Panc1 (cell line): ENCODE results near the gene SDC1. TPM values are rescaled to one million over a fixed set of nuclear protein-coding genes. Genes with fewer than 3 reads are reported as not detected.

Experiments
- ATAC-seq: fragments of 200-7000 bp; cut with Tn5 transposase; 2 replicates; pipeline ENCODE4 v1.9.1; 2020; ENCODE audit warnings: mild to moderate bottlenecking, moderate library complexity
- BruUV-seq: library from RNA; stranded (reverse); fragments of 400-500 nt; replicated peaks from 2 replicates; lab custom pipeline; 2021; lab: Mats Ljungman, UMichigan
- CTCF ChIA-PET: fragments of 300-600 bp; sonication (Branson Sonifier 250); formaldehyde crosslinking; loops from one replicate; lab custom pipeline; 2022; ENCODE audit warnings: antibody characterized with exemption; lab: Charles Lee
- POLR2A ChIA-PET: fragments of 300-600 bp; sonication (Branson Sonifier 250); formaldehyde crosslinking; loops from one replicate; lab custom pipeline; 2022; ENCODE audit warnings: antibody characterized with exemption; lab: Charles Lee
- DNase-seq: peaks from one replicate; pipeline ENCODE4 v3.0.0-alpha.2; 2010; ENCODE audit warnings: low read depth, low spot score
- H3K27ac ChIP-seq: 2 replicates; pipeline ENCODE4 v1.5.1; 2011; ENCODE audit warnings: mild to moderate bottlenecking, low read length, inconsistent platforms
- H3K27me3 ChIP-seq: fragments of 200-500 bp; sonication (Bioruptor generic); 2 replicates; pipeline ENCODE4 v1.6.0; 2014; ENCODE audit warnings: low read length, inconsistent platforms; ENCODE audit not compliant: control insufficient read depth, insufficient read depth
- H3K36me3 ChIP-seq: fragments of 200-500 bp; sonication (Bioruptor generic); 2 replicates; pipeline ENCODE4 v1.5.1; 2014; ENCODE audit warnings: inconsistent platforms, mild to moderate bottlenecking, low read length, moderate library complexity; ENCODE audit not compliant: control insufficient read depth, insufficient read depth
- H3K4me1 ChIP-seq: 2 replicates; pipeline ENCODE4 v1.5.1; 2011; ENCODE audit warnings: inconsistent platforms, mild to moderate bottlenecking, low read length, moderate library complexity; ENCODE audit not compliant: control insufficient read depth, insufficient read depth
- H3K4me3 ChIP-seq, 2 experiments: 2 replicates each; pipeline ENCODE4 v1.5.1; 2011 to 2012; ENCODE audit warnings: low read depth in 2 of 2, low read length in 2 of 2, mild to moderate bottlenecking in 2 of 2, inconsistent platforms in 1 of 2, moderate library complexity in 1 of 2
- H3K9me3 ChIP-seq: fragments of 200-500 bp; sonication (Bioruptor generic); 2 replicates; pipeline ENCODE4 v1.5.1; 2014; ENCODE audit warnings: low read depth, mild to moderate bottlenecking, inconsistent platforms, low read length, moderate library complexity; ENCODE audit not compliant: control insufficient read depth, insufficient read depth
- POLR2AphosphoS5 ChIP-seq: IDR thresholded peaks from 2 replicates; pipeline ENCODE4 v1.6.1; 2012; ENCODE audit warnings: mild to moderate bottlenecking, low read depth, low read length, moderate library complexity
- SIN3A ChIP-seq: IDR thresholded peaks from 2 replicates; pipeline ENCODE4 v1.6.1; 2012; ENCODE audit warnings: low read depth, mild to moderate bottlenecking, low read length, moderate library complexity, borderline replicate concordance; ENCODE audit not compliant: insufficient read depth
- TCF7L2 ChIP-seq: IDR thresholded peaks from 2 replicates; pipeline ENCODE4 v1.6.1; 2011; ENCODE audit warnings: mild to moderate bottlenecking, low read depth, low read length, inconsistent platforms
- in situ Hi-C: cut with HindIII; loops from 2 replicates; pipeline ENCODE4 v1.10.0; 2016; ENCODE audit warnings: low sequenced_read_pairs, low pct_unique_long_range_greater_than_20kb
- intact Hi-C: fragments of 100-400 bp; cut with micrococcal nuclease; formaldehyde crosslinking; loops from one replicate; pipeline ENCODE4 v1.10.0; 2022; ENCODE audit not compliant: unreplicated experiment
- total RNA-seq: library from RNA; stranded (reverse); gene quantifications from one replicate; pipeline ENCODE4 v1.2.1, GENCODE V29; 2021; ENCODE audit not compliant: unreplicated experiment
- TF ChIP-seq, protein P1 (sequence below), 2 experiments: IDR thresholded peaks; 2 replicates each; pipeline ENCODE4 v1.6.1; 2011 to 2012; ENCODE audit warnings: low read depth in 2 of 2, control low read depth in 1 of 2, low read length in 1 of 2, mild to moderate bottlenecking in 1 of 2, moderate library complexity in 1 of 2; ENCODE audit not compliant: insufficient read depth in 1 of 2
- TF ChIP-seq, protein P2 (sequence below): fragments of 450-650 bp; IDR thresholded peaks from 2 replicates; pipeline ENCODE4 v1.5.1; 2017; ENCODE audit warnings: mild to moderate bottlenecking

Gene SDC1
- total RNA-seq, 1 experiment from 2014 or later, result 93.0 TPM

DNA sequence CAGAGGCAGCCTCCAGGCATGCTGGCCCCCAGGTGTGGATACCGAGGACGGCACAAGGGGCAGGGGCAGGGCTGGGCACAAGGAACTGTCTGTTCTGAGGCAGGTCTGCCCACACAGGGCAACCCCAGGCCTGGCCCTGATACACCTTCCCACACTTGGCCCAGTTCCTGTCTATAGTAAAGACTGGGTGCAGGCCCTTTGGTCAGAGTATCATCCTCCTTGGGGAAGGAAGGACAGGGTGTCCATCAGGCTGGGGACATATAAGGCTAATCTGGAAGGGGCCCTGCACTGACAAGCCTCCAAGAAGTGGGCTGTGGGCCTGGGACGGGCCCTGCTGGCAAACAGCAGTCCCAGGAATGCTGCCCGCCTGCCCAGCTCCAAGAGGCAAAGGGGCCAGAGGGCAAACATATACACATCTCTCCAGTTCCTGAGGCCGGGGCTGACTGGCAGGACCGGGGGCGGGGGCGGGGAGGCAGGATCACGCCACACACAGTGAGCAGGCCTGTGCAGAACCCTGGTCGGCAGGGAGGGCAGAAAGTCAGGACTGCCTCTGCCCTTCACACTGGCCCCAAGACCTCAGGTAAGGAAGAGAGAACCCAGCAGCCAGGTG lies 18.9 kb downstream of the SDC1 start:
- H3K27ac ChIP-seq, result no peak overlapping the region
- BruUV-seq, result no TSS peak
- POLR2A ChIA-PET, result interaction anchor here (0.6 kb wide), 1 partner anchor 234 kb away, joined by 5 read pairs; no protein-coding TSS in a partner anchor
- H3K4me1 ChIP-seq, result peaks cover 28% of the 10 kb centered on the region
- ATAC-seq, result no peak
- TF ChIP-seq SIN3A (no peak), TCF7L2 (no peak), POLR2AphosphoS5 (no peak)
- TF ChIP-seq, protein P1, sequence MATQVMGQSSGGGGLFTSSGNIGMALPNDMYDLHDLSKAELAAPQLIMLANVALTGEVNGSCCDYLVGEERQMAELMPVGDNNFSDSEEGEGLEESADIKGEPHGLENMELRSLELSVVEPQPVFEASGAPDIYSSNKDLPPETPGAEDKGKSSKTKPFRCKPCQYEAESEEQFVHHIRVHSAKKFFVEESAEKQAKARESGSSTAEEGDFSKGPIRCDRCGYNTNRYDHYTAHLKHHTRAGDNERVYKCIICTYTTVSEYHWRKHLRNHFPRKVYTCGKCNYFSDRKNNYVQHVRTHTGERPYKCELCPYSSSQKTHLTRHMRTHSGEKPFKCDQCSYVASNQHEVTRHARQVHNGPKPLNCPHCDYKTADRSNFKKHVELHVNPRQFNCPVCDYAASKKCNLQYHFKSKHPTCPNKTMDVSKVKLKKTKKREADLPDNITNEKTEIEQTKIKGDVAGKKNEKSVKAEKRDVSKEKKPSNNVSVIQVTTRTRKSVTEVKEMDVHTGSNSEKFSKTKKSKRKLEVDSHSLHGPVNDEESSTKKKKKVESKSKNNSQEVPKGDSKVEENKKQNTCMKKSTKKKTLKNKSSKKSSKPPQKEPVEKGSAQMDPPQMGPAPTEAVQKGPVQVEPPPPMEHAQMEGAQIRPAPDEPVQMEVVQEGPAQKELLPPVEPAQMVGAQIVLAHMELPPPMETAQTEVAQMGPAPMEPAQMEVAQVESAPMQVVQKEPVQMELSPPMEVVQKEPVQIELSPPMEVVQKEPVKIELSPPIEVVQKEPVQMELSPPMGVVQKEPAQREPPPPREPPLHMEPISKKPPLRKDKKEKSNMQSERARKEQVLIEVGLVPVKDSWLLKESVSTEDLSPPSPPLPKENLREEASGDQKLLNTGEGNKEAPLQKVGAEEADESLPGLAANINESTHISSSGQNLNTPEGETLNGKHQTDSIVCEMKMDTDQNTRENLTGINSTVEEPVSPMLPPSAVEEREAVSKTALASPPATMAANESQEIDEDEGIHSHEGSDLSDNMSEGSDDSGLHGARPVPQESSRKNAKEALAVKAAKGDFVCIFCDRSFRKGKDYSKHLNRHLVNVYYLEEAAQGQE (IDR thresholded peaks at IDR 0.05; ENCODE audit: insufficient read depth in 1 of 2, low read depth in 2 of 2, low read length in 1 of 2), result no peak
- TF ChIP-seq, protein P2, sequence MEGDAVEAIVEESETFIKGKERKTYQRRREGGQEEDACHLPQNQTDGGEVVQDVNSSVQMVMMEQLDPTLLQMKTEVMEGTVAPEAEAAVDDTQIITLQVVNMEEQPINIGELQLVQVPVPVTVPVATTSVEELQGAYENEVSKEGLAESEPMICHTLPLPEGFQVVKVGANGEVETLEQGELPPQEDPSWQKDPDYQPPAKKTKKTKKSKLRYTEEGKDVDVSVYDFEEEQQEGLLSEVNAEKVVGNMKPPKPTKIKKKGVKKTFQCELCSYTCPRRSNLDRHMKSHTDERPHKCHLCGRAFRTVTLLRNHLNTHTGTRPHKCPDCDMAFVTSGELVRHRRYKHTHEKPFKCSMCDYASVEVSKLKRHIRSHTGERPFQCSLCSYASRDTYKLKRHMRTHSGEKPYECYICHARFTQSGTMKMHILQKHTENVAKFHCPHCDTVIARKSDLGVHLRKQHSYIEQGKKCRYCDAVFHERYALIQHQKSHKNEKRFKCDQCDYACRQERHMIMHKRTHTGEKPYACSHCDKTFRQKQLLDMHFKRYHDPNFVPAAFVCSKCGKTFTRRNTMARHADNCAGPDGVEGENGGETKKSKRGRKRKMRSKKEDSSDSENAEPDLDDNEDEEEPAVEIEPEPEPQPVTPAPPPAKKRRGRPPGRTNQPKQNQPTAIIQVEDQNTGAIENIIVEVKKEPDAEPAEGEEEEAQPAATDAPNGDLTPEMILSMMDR, result no peak
- intact Hi-C loops (no loop called here), in situ Hi-C loops (no loop called here)
- no peak for DNase-seq
- H3K27me3 ChIP-seq, result no peaks in the 10 kb centered on the region
- no peaks in the 10 kb centered on the region for H3K9me3 ChIP-seq
- no peak overlapping the region for H3K4me3 ChIP-seq
- CTCF ChIA-PET, result no interaction called here
- no peaks in the 10 kb centered on the region for H3K36me3 ChIP-seq

DNA sequence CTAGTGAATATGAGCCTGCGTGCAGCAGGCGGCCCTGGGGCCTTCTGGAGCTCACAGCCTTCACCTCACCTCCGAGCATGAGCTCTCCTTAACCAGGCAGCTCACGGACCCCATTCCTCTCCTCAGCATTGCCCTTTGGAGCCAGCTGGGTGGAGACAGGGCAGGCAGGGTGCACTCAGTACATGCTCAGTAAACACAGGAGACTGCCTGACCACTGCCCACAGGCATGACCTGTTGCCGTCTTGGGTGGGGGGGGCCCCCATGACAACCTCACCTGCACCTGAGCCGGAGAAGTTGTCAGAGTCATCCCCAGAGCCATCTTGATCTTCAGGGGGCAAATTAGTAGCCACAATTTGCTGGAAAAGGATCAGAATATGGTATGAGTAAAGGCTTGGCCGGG lies 19.9 kb downstream of the SDC1 start:
- intact Hi-C loops (no loop called here), in situ Hi-C loops (no loop called here)
- POLR2A ChIA-PET, result no interaction called here
- Histone ChIP-seq H3K36me3 (no peaks in the 10 kb centered on the region), H3K4me3 (no peak overlapping the region), H3K9me3 (no peaks in the 10 kb centered on the region), H3K4me1 (peaks cover 28% of the 10 kb centered on the region), H3K27me3 (no peaks in the 10 kb centered on the region), H3K27ac (no peak overlapping the region)
- TF ChIP-seq, protein P2, result no peak
- TF ChIP-seq, protein P1 (IDR thresholded peaks at IDR 0.05; ENCODE audit: insufficient read depth in 1 of 2, low read depth in 2 of 2, low read length in 1 of 2), result no peak
- TF ChIP-seq POLR2AphosphoS5, result no peak
- no peak for TF ChIP-seq SIN3A
- no peak for TF ChIP-seq TCF7L2
- CTCF ChIA-PET, result no interaction called here
- no TSS peak for BruUV-seq
- DNase-seq (no peak), ATAC-seq (no peak)
